GM10847 (cell line): ENCODE measurements around the gene GALNT10.

Experiments used
- POLR2A ChIP-seq: IDR thresholded peaks from 2 replicates; pipeline ENCODE4 v1.6.1; 2011; ENCODE audit not compliant: insufficient read length; ENCODE audit errors: extremely low read depth

The GALNT10 gene

GRCh38 chr5:154196955-154197652 lies 6.6 kb downstream of the GALNT10 start:
- no peak for TF ChIP-seq POLR2A

- TF ChIP-seq POLR2A: no peak
These were observed 7.4 kb downstream of the GALNT10 start for GRCh38 chr5:154197801-154198491.

- no peak for TF ChIP-seq POLR2A
These were observed 8.2 kb downstream of the GALNT10 start for GRCh38 chr5:154198611-154199230.

- TF ChIP-seq POLR2A: no peak
These were observed 8.7 kb downstream of the GALNT10 start for GRCh38 chr5:154199263-154199662.

- TF ChIP-seq POLR2A: no peak
These were observed 9.2 kb downstream of the GALNT10 start for GRCh38 chr5:154199671-154200220.

GRCh38 chr5:154200221-154200620 lies 9.7 kb downstream of the GALNT10 start:
- TF ChIP-seq POLR2A: no peak

GRCh38 chr5:154201108-154201769 lies 10.7 kb downstream of the GALNT10 start:
- no peak for TF ChIP-seq POLR2A

- no peak for TF ChIP-seq POLR2A
These were observed 12.1 kb downstream of the GALNT10 start for GRCh38 chr5:154202379-154203260.

- TF ChIP-seq POLR2A: no peak
These were observed 13.5 kb downstream of the GALNT10 start for GRCh38 chr5:154203798-154204578.

- TF ChIP-seq POLR2A: no peak
These were observed 15.0 kb downstream of the GALNT10 start for GRCh38 chr5:154205441-154206117.

GRCh38 chr5:154206311-154206710 lies 15.8 kb downstream of the GALNT10 start:
- TF ChIP-seq POLR2A: no peak

- no peak for TF ChIP-seq POLR2A
These were observed 16.7 kb downstream of the GALNT10 start for GRCh38 chr5:154207204-154207603.

GRCh38 chr5:154209591-154210081 lies 19.1 kb downstream of the GALNT10 start:
- no peak for TF ChIP-seq POLR2A
